IMR-90 (cell line): Measurements from ENCODE around the gene PLXNA4. TPM values are rescaled to one million over a fixed set of nuclear protein-coding genes. Genes with fewer than 3 reads are reported as not detected.

Source experiments
- ATAC-seq: fragments of 200-7000 bp; cut with Tn5 transposase; 2 replicates; pipeline ENCODE4 v1.9.1; 2020; ENCODE audit warnings: low read depth, mild to moderate bottlenecking, moderate library complexity
- BruUV-seq: library from RNA; stranded (reverse); fragments of 400-500 nt; replicated peaks from 2 replicates; lab custom pipeline; 2021; lab: Mats Ljungman, UMichigan
- CTCF ChIA-PET: fragments of 300-600 bp; formaldehyde crosslinking; extraction: SDS; loops from one replicate; lab custom pipeline; 2021; ENCODE audit warnings: antibody characterized with exemption; lab: Yijun Ruan, JAX
- POLR2A ChIA-PET: fragments of 300-600 bp; sonication (Branson Sonifier 250); formaldehyde crosslinking; loops from one replicate; lab custom pipeline; 2022; ENCODE audit warnings: antibody characterized with exemption; ENCODE audit not compliant: unreplicated experiment; lab: Charles Lee
- DNase-seq: peaks from one replicate; pipeline ENCODE4 v3.0.0; 2013
- H2AFZ ChIP-seq: replicated peaks from 2 replicates; pipeline ENCODE3; 2013; ENCODE audit warnings: low read length, mild to moderate bottlenecking; ENCODE audit not compliant: poor library complexity
- H2AK5ac ChIP-seq: 2 replicates; pipeline ENCODE4 v1.6.1; 2013; ENCODE audit warnings: low read depth, low read length, inconsistent platforms
- H2AK9ac ChIP-seq: replicated peaks from 2 replicates; pipeline ENCODE3; 2013; ENCODE audit warnings: mild to moderate bottlenecking, low read depth, low read length, moderate library complexity; ENCODE audit not compliant: poor library complexity
- H2BK120ac ChIP-seq: 2 replicates; pipeline ENCODE4 v1.6.1; 2013; ENCODE audit warnings: low read depth, low read length, inconsistent platforms
- H2BK15ac ChIP-seq: 3 replicates; pipeline ENCODE4 v1.6.1; 2013; ENCODE audit warnings: low read depth, low read length, inconsistent platforms
- H2BK20ac ChIP-seq: 2 replicates; pipeline ENCODE4 v1.6.1; 2013; ENCODE audit warnings: low read depth, mild to moderate bottlenecking, inconsistent platforms, low read length, moderate library complexity
- H2BK5ac ChIP-seq: 2 replicates; pipeline ENCODE4 v1.6.1; 2013; ENCODE audit warnings: mild to moderate bottlenecking, low read depth, low read length, inconsistent platforms; ENCODE audit not compliant: poor library complexity, severe bottlenecking
- H3K14ac ChIP-seq: replicated peaks from 2 replicates; pipeline ENCODE4 v1.6.1; 2013; ENCODE audit warnings: low read depth, low read length, inconsistent platforms
- H3K18ac ChIP-seq: 2 replicates; pipeline ENCODE4 v1.6.1; 2013; ENCODE audit warnings: low read depth, low read length, control low read depth
- H3K23ac ChIP-seq: 2 replicates; pipeline ENCODE4 v1.6.1; 2013; ENCODE audit warnings: low read depth, low read length, inconsistent platforms
- H3K27ac ChIP-seq: 2 replicates; pipeline ENCODE4 v1.5.1; 2013; ENCODE audit warnings: mild to moderate bottlenecking, control low read depth, low read length; ENCODE audit not compliant: insufficient read depth
- H3K27me3 ChIP-seq: 2 replicates; pipeline ENCODE4 v1.6.1; 2013; ENCODE audit warnings: low read length; ENCODE audit not compliant: control insufficient read depth, insufficient read depth
- H3K36me3 ChIP-seq: 2 replicates; pipeline ENCODE4 v1.6.1; 2013; ENCODE audit warnings: low read length, mixed read lengths; ENCODE audit not compliant: control insufficient read depth, insufficient read depth
- H3K4ac ChIP-seq: 2 replicates; pipeline ENCODE4 v1.6.1; 2013; ENCODE audit warnings: low read depth, low read length, inconsistent platforms
- H3K4me1 ChIP-seq: 2 replicates; pipeline ENCODE4 v1.6.1; 2013; ENCODE audit warnings: low read length, mixed read lengths; ENCODE audit not compliant: control insufficient read depth, insufficient read depth
- H3K4me2 ChIP-seq: 2 replicates; pipeline ENCODE4 v1.6.1; 2013; ENCODE audit warnings: low read depth, mild to moderate bottlenecking, control low read depth, low read length, moderate library complexity
- H3K4me3 ChIP-seq: 2 replicates; pipeline ENCODE4 v1.5.1; 2013; ENCODE audit warnings: low read depth, mild to moderate bottlenecking, control low read depth, low read length, moderate library complexity; ENCODE audit not compliant: insufficient read depth
- H3K56ac ChIP-seq: 2 replicates; pipeline ENCODE4 v1.6.1; 2013; ENCODE audit warnings: low read length, inconsistent platforms; ENCODE audit not compliant: insufficient read depth; ENCODE audit errors: extremely low read depth
- H3K79me1 ChIP-seq, 2 experiments: 2 replicates each; pipeline ENCODE4 v1.6.1; 2013; ENCODE audit warnings: low read length in 2 of 2, inconsistent platforms in 1 of 2, low read depth in 1 of 2
- H3K9ac ChIP-seq: 2 replicates; pipeline ENCODE4 v1.6.1; 2013; ENCODE audit warnings: low read depth, low read length, control low read depth
- H3K9me1 ChIP-seq: 2 replicates; pipeline ENCODE4 v1.6.1; 2013; ENCODE audit warnings: low read length, inconsistent platforms; ENCODE audit not compliant: insufficient read depth
- H3K9me3 ChIP-seq: 2 replicates; pipeline ENCODE4 v1.6.1; 2013; ENCODE audit warnings: low read length; ENCODE audit not compliant: control insufficient read depth, insufficient read depth
- H4K20me1 ChIP-seq: 2 replicates; pipeline ENCODE4 v1.6.1; 2013; ENCODE audit warnings: low read length, inconsistent platforms; ENCODE audit not compliant: insufficient read depth
- H4K5ac ChIP-seq: 2 replicates; pipeline ENCODE4 v1.6.1; 2013; ENCODE audit warnings: mild to moderate bottlenecking, low read depth, low read length, control low read depth
- H4K8ac ChIP-seq, 2 experiments: 2 replicates each; pipeline ENCODE4 v1.6.1; 2013; ENCODE audit warnings: low read depth in 2 of 2, low read length in 2 of 2, control low read depth in 1 of 2, inconsistent platforms in 1 of 2
- H4K91ac ChIP-seq: 2 replicates; pipeline ENCODE4 v1.6.1; 2013; ENCODE audit warnings: low read depth, low read length, inconsistent platforms; ENCODE audit not compliant: insufficient read depth
- BHLHE40 ChIP-seq: fragments of 150-350 bp; IDR thresholded peaks from 2 replicates; pipeline ENCODE4 v1.6.1; 2016; ENCODE audit warnings: mild to moderate bottlenecking, low read depth, low read length
- CEBPB ChIP-seq: IDR thresholded peaks from 2 replicates; pipeline ENCODE4 v1.6.1; 2012; ENCODE audit warnings: low read depth, low read length, improper control_type of control experiment
- CHD1 ChIP-seq: IDR thresholded peaks from 2 replicates; pipeline ENCODE4 v1.6.1; 2012; ENCODE audit warnings: low read depth, low read length, improper control_type of control experiment
- CTCF ChIP-seq: conservative IDR thresholded peaks from 2 replicates; pipeline ENCODE4 v1.5.1; 2012; ENCODE audit warnings: mild to moderate bottlenecking, low read depth, low read length, improper control_type of control experiment
- ELK1 ChIP-seq: fragments of 150-350 bp; IDR thresholded peaks from 2 replicates; pipeline ENCODE4 v1.6.1; 2016; ENCODE audit warnings: low read depth, mild to moderate bottlenecking, low read length, moderate library complexity, borderline replicate concordance
- FOS ChIP-seq: fragments of 150-350 bp; IDR thresholded peaks from 2 replicates; pipeline ENCODE4 v1.6.1; 2016; ENCODE audit warnings: low read depth, low read length
- MAFK ChIP-seq: IDR thresholded peaks from 2 replicates; pipeline ENCODE4 v1.6.1; 2012; ENCODE audit warnings: low read depth, low read length, improper control_type of control experiment
- MAZ ChIP-seq: IDR thresholded peaks from 2 replicates; pipeline ENCODE4 v1.6.1; 2012; ENCODE audit warnings: low read depth, mild to moderate bottlenecking, low read length, improper control_type of control experiment, moderate library complexity, borderline replicate concordance
- MXI1 ChIP-seq: IDR thresholded peaks from 2 replicates; pipeline ENCODE4 v1.6.1; 2012; ENCODE audit warnings: low read depth, mild to moderate bottlenecking, low read length, moderate library complexity, borderline replicate concordance
- NFE2L2 ChIP-seq: fragments of 150-350 bp; IDR thresholded peaks from 2 replicates; pipeline ENCODE4 v1.6.1; 2016; ENCODE audit warnings: low read depth, mild to moderate bottlenecking, low read length
- POLR2A ChIP-seq: IDR thresholded peaks from 2 replicates; pipeline ENCODE4 v1.6.1; 2012; ENCODE audit warnings: mild to moderate bottlenecking, low read depth, low read length
- RAD21 ChIP-seq: IDR thresholded peaks from 2 replicates; pipeline ENCODE4 v1.6.1; 2012; ENCODE audit warnings: low read length, improper control_type of control experiment
- RCOR1 ChIP-seq: IDR thresholded peaks from 2 replicates; pipeline ENCODE4 v1.6.1; 2012; ENCODE audit warnings: mild to moderate bottlenecking, low read length, improper control_type of control experiment; ENCODE audit not compliant: insufficient replicate concordance
- RFX5 ChIP-seq: IDR thresholded peaks from 2 replicates; pipeline ENCODE4 v1.8.0; 2012; ENCODE audit warnings: low read depth, mild to moderate bottlenecking, low read length, moderate library complexity
- SMC3 ChIP-seq: fragments of 150-350 bp; IDR thresholded peaks from 2 replicates; pipeline ENCODE4 v1.6.1; 2016; ENCODE audit warnings: low read depth, mild to moderate bottlenecking, antibody characterized with exemption, low read length, moderate library complexity
- USF2 ChIP-seq: fragments of 150-350 bp; IDR thresholded peaks from 2 replicates; pipeline ENCODE4 v1.6.1; 2017; ENCODE audit warnings: mild to moderate bottlenecking, antibody characterized with exemption, low read length, low read depth
- WGBS, 2 experiments: methylation state at CpG; one replicate each; pipeline versions ENCODE4 v1.1.5 to v1.1.7; 2013; ENCODE audit warnings: missing lambda C conversion rate in 2 of 2; ENCODE audit not compliant: insufficient read length in 1 of 2; ENCODE audit errors: extremely low coverage in 2 of 2; 5-methylcytosine and 5-hydroxymethylcytosine counted together
- dilution Hi-C: fragments of 300-500 bp; cut with HindIII; formaldehyde crosslinking; loops from one replicate; pipeline ENCODE4 v1.14.3; 2018; ENCODE audit warnings: low sequenced_read_pairs; ENCODE audit not compliant: unreplicated experiment
- in situ Hi-C: fragments of 300-500 bp; cut with MboI; formaldehyde crosslinking; loops from 3 replicates; pipeline ENCODE4 v1.14.3; 2019; ENCODE audit warnings: low sequenced_read_pairs, inconsistent platforms, mixed read lengths
- intact Hi-C: fragments of 100-400 bp; cut with micrococcal nuclease; formaldehyde crosslinking; loops from 2 replicates; pipeline ENCODE4 v1.10.0; 2022
- polyA plus RNA-seq, 3 experiments: library from polyadenylated mRNA; depleted of rRNA; stranded (reverse); fragments of >200 nt; gene quantifications; 2 replicates each; pipeline ENCODE4 v1.2.3, GENCODE V29; 2012; ENCODE audit warnings: low replicate concordance in 1 of 3
- total RNA-seq: library from RNA; depleted of rRNA; stranded (reverse); fragments of >200 nt; gene quantifications from 2 replicates; pipeline ENCODE4 v1.2.3, GENCODE V29; 2012

PLXNA4 gene
- total and polyA plus RNA-seq, 2 of the 4 experiments (the other 2 are of a cell fraction): under 0.01 TPM

- TF ChIP-seq BHLHE40: no peak
- no peak for TF ChIP-seq POLR2A
- no peak for TF ChIP-seq CTCF
- TF ChIP-seq MAZ: no peak
- TF ChIP-seq MAFK: no peak
- TF ChIP-seq MXI1: no peak
- no peak for TF ChIP-seq ELK1
- TF ChIP-seq NFE2L2: no peak
- TF ChIP-seq USF2: no peak
- TF ChIP-seq RFX5: no peak
- TF ChIP-seq CHD1: no peak
- no peak for TF ChIP-seq RCOR1
- no peak for TF ChIP-seq SMC3
- no peak for TF ChIP-seq CEBPB
- no peak for TF ChIP-seq FOS
- TF ChIP-seq RAD21: no peak
- no peaks in the 10 kb centered on the region for H3K27me3 ChIP-seq
- no peak overlapping the region for H3K27ac ChIP-seq
- no peak overlapping the region for H3K23ac ChIP-seq
- no peaks in the 10 kb centered on the region for H3K36me3 ChIP-seq
- H3K14ac ChIP-seq: no peak overlapping the region
- H4K5ac ChIP-seq: no peak overlapping the region
- H3K9me3 ChIP-seq: no peaks in the 10 kb centered on the region
- no TSS peak for BruUV-seq
- H4K20me1 ChIP-seq: no peaks in the 10 kb centered on the region
- no peak overlapping the region for H4K8ac ChIP-seq
- H2AFZ ChIP-seq: no peak overlapping the region
- in situ Hi-C loops: no loop called here
- H2AK9ac ChIP-seq: no peak overlapping the region
- no peak overlapping the region for H3K4me3 ChIP-seq
- no peak overlapping the region for H2AK5ac ChIP-seq
- dilution Hi-C loops: no loop called here
- no peak overlapping the region for H2BK20ac ChIP-seq
- no peaks in the 10 kb centered on the region for H3K9me1 ChIP-seq
- no peaks in the 10 kb centered on the region for H3K79me1 ChIP-seq
- no CpG with 5 or more reads among the region's 5 CpGs for WGBS, 2 experiments
- no peak overlapping the region for H2BK15ac ChIP-seq
- H3K4ac ChIP-seq: no peak overlapping the region
- ChIA-PET POLR2A (no interaction called here), CTCF (no interaction called here)
- H3K4me1 ChIP-seq: no peaks in the 10 kb centered on the region
- no peak for ATAC-seq
- no peak overlapping the region for H3K9ac ChIP-seq
- DNase-seq: no peak
- no peak overlapping the region for H3K56ac ChIP-seq
- H2BK5ac ChIP-seq: no peak overlapping the region
- no peak overlapping the region for H2BK120ac ChIP-seq
- H3K18ac ChIP-seq: no peak overlapping the region
- no peak overlapping the region for H4K91ac ChIP-seq
- intact Hi-C loops: no loop called here
- H3K4me2 ChIP-seq: no peak overlapping the region
These were observed 221.2 kb downstream of the PLXNA4 start for GRCh38 chr7:132355048-132355447.
